IPS-18a (cell line): Measurements from ENCODE around the gene BRD4.
A peak's percentile ranks its signal among the peaks of the same experiment; 100 is the strongest.
"Not testable (repeated sequence)": the region's sequence is repeated elsewhere in the genome, so short reads cannot be mapped to it uniquely, and the experiment has no call there.

Source experiments
- H3K27ac ChIP-seq: one replicate; pipeline ENCODE4 v1.5.1; 2013; ENCODE audit warnings: low read length
- H3K27me3 ChIP-seq: one replicate; pipeline ENCODE4 v1.6.1; 2013; ENCODE audit warnings: mild to moderate bottlenecking, low read length; ENCODE audit not compliant: control insufficient read depth, insufficient read depth
- H3K36me3 ChIP-seq: one replicate; pipeline ENCODE4 v1.6.1; 2013; ENCODE audit warnings: low read depth, low read length; ENCODE audit not compliant: control insufficient read depth
- H3K4me1 ChIP-seq: one replicate; pipeline ENCODE4 v1.6.1; 2013; ENCODE audit warnings: low read depth, low read length; ENCODE audit not compliant: control insufficient read depth
- H3K4me3 ChIP-seq: one replicate; pipeline ENCODE4 v1.5.1; 2013; ENCODE audit warnings: low read length
- H3K9ac ChIP-seq: one replicate; pipeline ENCODE4 v1.6.1; 2013; ENCODE audit warnings: mild to moderate bottlenecking, low read length, moderate library complexity
- H3K9me3 ChIP-seq: one replicate; pipeline ENCODE4 v1.6.1; 2013; ENCODE audit warnings: low read depth, low read length; ENCODE audit not compliant: control insufficient read depth

BRD4 gene

GRCh38 chr19:15357906-15358305 is 25.6 kb upstream of the BRD4 start:
- Histone ChIP-seq H3K27ac (no peak overlapping the region), H3K36me3 (peaks cover 68% of the 10 kb centered on the region), H3K4me1 (no peaks in the 10 kb centered on the region), H3K4me3 (no peak overlapping the region), H3K9me3 (no peaks in the 10 kb centered on the region), H3K9ac (no peak overlapping the region), H3K27me3 (no peaks in the 10 kb centered on the region)

GRCh38 chr19:15354566-15355296 is 22.4 kb upstream of the BRD4 start:
- Histone ChIP-seq H3K36me3 (peaks cover 46% of the 10 kb centered on the region), H3K9ac (no peak overlapping the region), H3K4me3 (no peak overlapping the region), H3K27me3 (no peaks in the 10 kb centered on the region), H3K27ac (no peak overlapping the region), H3K4me1 (no peaks in the 10 kb centered on the region), H3K9me3 (no peaks in the 10 kb centered on the region)

- no peaks in the 10 kb centered on the region for H3K9me3 ChIP-seq
- H3K4me3 ChIP-seq: no peak overlapping the region
- no peaks in the 10 kb centered on the region for H3K4me1 ChIP-seq
- H3K27ac ChIP-seq: no peak overlapping the region
- H3K27me3 ChIP-seq: no peaks in the 10 kb centered on the region
- peaks cover 41% of the 10 kb centered on the region for H3K36me3 ChIP-seq
- H3K9ac ChIP-seq: no peak overlapping the region
These were observed 21.6 kb upstream of the BRD4 start for GRCh38 chr19:15353908-15354307.

GRCh38 chr19:15352535-15352934 is 20.2 kb upstream of the BRD4 start:
- H3K27me3 ChIP-seq, H3K4me1 ChIP-seq, H3K4me3 ChIP-seq, H3K9ac ChIP-seq, H3K27ac ChIP-seq, H3K9me3 ChIP-seq: not testable (repeated sequence)
- H3K36me3 ChIP-seq: peaks cover 27% of the 10 kb centered on the region

GRCh38 chr19:15341328-15341727 is 9.0 kb upstream of the BRD4 start:
- not testable (repeated sequence) for H3K27ac ChIP-seq, H3K27me3 ChIP-seq, H3K4me1 ChIP-seq, H3K9me3 ChIP-seq, H3K36me3 ChIP-seq, H3K4me3 ChIP-seq, H3K9ac ChIP-seq

- H3K9ac ChIP-seq: no peak overlapping the region
- H3K27me3 ChIP-seq: no peaks in the 10 kb centered on the region
These were observed 7.7 kb upstream of the BRD4 start for GRCh38 chr19:15340086-15340485.

GRCh38 chr19:15337202-15337601 is 4.9 kb upstream of the BRD4 start:
- Histone ChIP-seq H3K4me3 (no peak overlapping the region), H3K9ac (no peak overlapping the region), H3K9me3 (no peaks in the 10 kb centered on the region), H3K27ac (no peak overlapping the region), H3K4me1 (no peaks in the 10 kb centered on the region), H3K36me3 (no peaks in the 10 kb centered on the region), H3K27me3 (no peaks in the 10 kb centered on the region)

More at GRCh38 chr19:15340086-15340485, 7.7 kb upstream of the BRD4 start:
- Histone ChIP-seq H3K9me3 (no peaks in the 10 kb centered on the region), H3K27ac (no peak overlapping the region), H3K36me3 (peaks cover 4% of the 10 kb centered on the region), H3K4me1 (no peaks in the 10 kb centered on the region), H3K4me3 (no peak overlapping the region)

- not testable (repeated sequence) for H3K4me1 ChIP-seq, H3K36me3 ChIP-seq, H3K4me3 ChIP-seq, H3K27me3 ChIP-seq, H3K9me3 ChIP-seq, H3K9ac ChIP-seq, H3K27ac ChIP-seq
These were observed 3.7 kb upstream of the BRD4 start for GRCh38 chr19:15335992-15336391.

GRCh38 chr19:15331419-15332310 is 674 bp downstream of the BRD4 start:
- no peaks in the 10 kb centered on the region for H3K36me3 ChIP-seq
- peaks cover 15% of the 10 kb centered on the region for H3K4me1 ChIP-seq
- H3K9me3 ChIP-seq: no peaks in the 10 kb centered on the region
- H3K4me3 ChIP-seq: peak overlapping the region; percentile 94
- H3K27ac ChIP-seq: peak overlapping the region; percentile 41
- H3K27me3 ChIP-seq: no peaks in the 10 kb centered on the region
- peak overlapping the region; percentile 83 for H3K9ac ChIP-seq

GRCh38 chr19:15330801-15331418 is 1.4 kb downstream of the BRD4 start:
- H3K27ac ChIP-seq: peak overlapping the region; percentile 41
- H3K4me3 ChIP-seq: peak overlapping the region; percentile 94
- H3K4me1 ChIP-seq: peaks cover 17% of the 10 kb centered on the region
- H3K36me3 ChIP-seq: no peaks in the 10 kb centered on the region
- no peaks in the 10 kb centered on the region for H3K9me3 ChIP-seq
- peak overlapping the region; percentile 83 for H3K9ac ChIP-seq
- H3K27me3 ChIP-seq: no peaks in the 10 kb centered on the region

GRCh38 chr19:15328312-15328711 is 4.0 kb downstream of the BRD4 start:
- H3K27ac ChIP-seq: no peak overlapping the region
- H3K9me3 ChIP-seq: no peaks in the 10 kb centered on the region
- H3K9ac ChIP-seq: no peak overlapping the region
- H3K4me1 ChIP-seq: peaks cover 23% of the 10 kb centered on the region
- no peaks in the 10 kb centered on the region for H3K36me3 ChIP-seq
- no peak overlapping the region for H3K4me3 ChIP-seq
- no peaks in the 10 kb centered on the region for H3K27me3 ChIP-seq
